OCI-LY7 (cell line): Measurements from ENCODE around the gene BACH2. TPM values are rescaled to one million over a fixed set of nuclear protein-coding genes. Genes with fewer than 3 reads are reported as not detected.

Experiments
- BruUV-seq: library from RNA; stranded (reverse); fragments of 400-500 nt; replicated peaks from 2 replicates; lab custom pipeline; 2021; lab: Mats Ljungman, UMichigan
- CTCF ChIA-PET: fragments of 300-600 bp; sonication (Branson Sonifier 250); formaldehyde crosslinking; loops from one replicate; lab custom pipeline; 2022; ENCODE audit warnings: antibody characterized with exemption; ENCODE audit not compliant: unreplicated experiment; lab: Charles Lee
- POLR2A ChIA-PET: fragments of 300-600 bp; sonication (Branson Sonifier 250); formaldehyde crosslinking; loops from one replicate; lab custom pipeline; 2022; ENCODE audit warnings: antibody characterized with exemption; lab: Charles Lee
- DNase-seq: peaks from one replicate; pipeline ENCODE4 v3.0.0-alpha.2; 2015; ENCODE audit warnings: low spot score
- H2AFZ ChIP-seq: fragments of 200-600 bp; sonication (generic), shearing (Covaris generic); 2 replicates; pipeline ENCODE4 v1.6.1; 2014; ENCODE audit warnings: mild to moderate bottlenecking, antibody characterized with exemption, low read length, moderate library complexity
- H3K27ac ChIP-seq: fragments of 200-600 bp; sonication (generic); 2 replicates; pipeline ENCODE4 v1.5.1; 2014; ENCODE audit warnings: mixed run types, low read depth, mild to moderate bottlenecking, moderate library complexity, low read length, inconsistent platforms; ENCODE audit not compliant: poor library complexity, severe bottlenecking
- H3K36me3 ChIP-seq: fragments of 200-600 bp; sonication (generic); 2 replicates; pipeline ENCODE4 v1.6.1; 2014; ENCODE audit warnings: mild to moderate bottlenecking, antibody characterized with exemption, low read length, moderate library complexity, mixed read lengths; ENCODE audit not compliant: insufficient read depth
- H3K4me1 ChIP-seq: fragments of 200-600 bp; sonication (generic); 2 replicates; pipeline ENCODE4 v1.5.1; 2014; ENCODE audit warnings: mild to moderate bottlenecking, low read length; ENCODE audit not compliant: insufficient read depth, poor library complexity, severe bottlenecking
- H3K4me2 ChIP-seq: fragments of 200-600 bp; sonication (generic); 2 replicates; pipeline ENCODE4 v1.6.1; 2014; ENCODE audit warnings: mild to moderate bottlenecking, low read length
- H3K4me3 ChIP-seq: fragments of 200-600 bp; sonication (generic); 2 replicates; pipeline ENCODE4 v1.5.1; 2014; ENCODE audit warnings: mild to moderate bottlenecking, low read depth, low read length; ENCODE audit not compliant: poor library complexity, severe bottlenecking
- H3K79me2 ChIP-seq: fragments of 200-600 bp; sonication (generic); 2 replicates; pipeline ENCODE4 v1.6.1; 2016; ENCODE audit warnings: low read depth, mild to moderate bottlenecking, low read length, moderate library complexity, mixed read lengths; ENCODE audit not compliant: insufficient read depth
- H3K9me2 ChIP-seq: fragments of 200-600 bp; sonication (generic); 2 replicates; pipeline ENCODE4 v1.6.1; 2016; ENCODE audit warnings: mild to moderate bottlenecking, low read length, mixed read lengths; ENCODE audit not compliant: insufficient read depth
- H3K9me3 ChIP-seq: fragments of 200-600 bp; sonication (generic); 2 replicates; pipeline ENCODE4 v1.6.1; 2014; ENCODE audit warnings: mild to moderate bottlenecking, mixed run types, low read length, mixed read lengths
- H4K20me1 ChIP-seq: fragments of 200-600 bp; sonication (generic); 2 replicates; pipeline ENCODE4 v1.6.1; 2014; ENCODE audit warnings: mild to moderate bottlenecking, antibody characterized with exemption, low read length, moderate library complexity, mixed read lengths; ENCODE audit not compliant: insufficient read depth
- EZH2phosphoT487 ChIP-seq: fragments of 200-600 bp; sonication (generic); IDR thresholded peaks from 2 replicates; pipeline ENCODE4 v1.6.1; 2018; ENCODE audit warnings: low read depth, borderline replicate concordance, mild to moderate bottlenecking, mixed run types, antibody characterized with exemption, low read length, moderate library complexity, mixed read lengths
- intact Hi-C: fragments of 100-400 bp; cut with micrococcal nuclease; formaldehyde crosslinking; loops from one replicate; pipeline ENCODE4 v1.10.0; 2022; ENCODE audit not compliant: unreplicated experiment
- total RNA-seq, 2 experiments: library from RNA; depleted of rRNA in 1 of 2; stranded (reverse); fragments of >200 nt in 1 of 2; shearing (Covaris generic) in 1 of 2; gene quantifications; 2 replicates each; pipeline ENCODE4 v1.2.3, GENCODE V29; 2014 to 2022
- TF ChIP-seq, protein P1 (sequence below): fragments of 200-600 bp; sonication (generic); conservative IDR thresholded peaks from 2 replicates; pipeline ENCODE4 v1.5.1; 2014; ENCODE audit warnings: mild to moderate bottlenecking, antibody characterized with exemption, low read length, moderate library complexity, mixed read lengths

The BACH2 gene
- total RNA-seq, 2 experiments from 2014 or later: 92.0 to 163 TPM

DNA sequence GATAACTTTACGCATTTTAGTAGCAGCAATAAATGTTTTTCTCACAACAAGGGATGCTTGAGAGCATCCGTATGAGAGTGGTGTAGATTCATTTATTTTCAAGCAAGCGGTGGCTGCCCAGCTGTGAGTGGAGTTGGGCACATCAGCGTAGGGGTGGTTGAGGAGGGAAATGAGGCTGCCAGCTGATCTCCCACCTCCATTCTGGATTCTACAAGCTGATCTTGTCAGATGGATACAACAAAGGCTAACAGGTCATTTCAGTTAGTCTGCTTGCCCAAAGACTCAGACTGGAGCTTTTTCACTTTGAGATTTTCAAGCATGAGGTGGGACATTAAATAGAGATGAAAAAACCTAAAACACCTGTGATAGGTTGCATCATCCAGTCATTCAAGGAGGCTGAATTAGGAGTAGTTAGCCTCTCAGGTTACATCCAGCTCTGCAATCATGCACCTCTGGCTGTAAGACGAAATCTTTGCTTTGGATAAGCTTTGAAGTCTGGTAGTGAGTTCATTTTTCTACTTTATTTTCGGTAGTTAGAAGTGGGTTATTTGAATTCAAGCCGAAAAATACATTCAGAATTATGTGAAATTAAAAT lies 1.9 kb upstream of the BACH2 start:
- peaks cover 23% of the 10 kb centered on the region for H3K36me3 ChIP-seq
- intact Hi-C loops: loop anchor here (1.0 to 10.0 kb wide), 5 partner anchors 77 to 946 kb away; partner anchors contain the start of genes CASP8AP2, LYRM2, MAP3K7 and UBE2J1
- POLR2A ChIA-PET: interaction anchor here (0.9 to 7.0 kb wide), 23 partner anchors 9 to 469 kb away, joined by 3 to 71 read pairs (median 5); partner anchors contain the start of gene CASP8AP2
- H3K27ac ChIP-seq: peak overlapping the region; percentile 82
- peaks cover 64% of the 10 kb centered on the region for H3K4me1 ChIP-seq
- H3K79me2 ChIP-seq: peaks cover 25% of the 10 kb centered on the region
- no peaks in the 10 kb centered on the region for H3K9me2 ChIP-seq
- H3K4me2 ChIP-seq: peak overlapping the region; percentile 96
- peak overlapping the region; percentile 92 for H3K4me3 ChIP-seq
- TF ChIP-seq EZH2phosphoT487: no peak
- TF ChIP-seq, protein P1, sequence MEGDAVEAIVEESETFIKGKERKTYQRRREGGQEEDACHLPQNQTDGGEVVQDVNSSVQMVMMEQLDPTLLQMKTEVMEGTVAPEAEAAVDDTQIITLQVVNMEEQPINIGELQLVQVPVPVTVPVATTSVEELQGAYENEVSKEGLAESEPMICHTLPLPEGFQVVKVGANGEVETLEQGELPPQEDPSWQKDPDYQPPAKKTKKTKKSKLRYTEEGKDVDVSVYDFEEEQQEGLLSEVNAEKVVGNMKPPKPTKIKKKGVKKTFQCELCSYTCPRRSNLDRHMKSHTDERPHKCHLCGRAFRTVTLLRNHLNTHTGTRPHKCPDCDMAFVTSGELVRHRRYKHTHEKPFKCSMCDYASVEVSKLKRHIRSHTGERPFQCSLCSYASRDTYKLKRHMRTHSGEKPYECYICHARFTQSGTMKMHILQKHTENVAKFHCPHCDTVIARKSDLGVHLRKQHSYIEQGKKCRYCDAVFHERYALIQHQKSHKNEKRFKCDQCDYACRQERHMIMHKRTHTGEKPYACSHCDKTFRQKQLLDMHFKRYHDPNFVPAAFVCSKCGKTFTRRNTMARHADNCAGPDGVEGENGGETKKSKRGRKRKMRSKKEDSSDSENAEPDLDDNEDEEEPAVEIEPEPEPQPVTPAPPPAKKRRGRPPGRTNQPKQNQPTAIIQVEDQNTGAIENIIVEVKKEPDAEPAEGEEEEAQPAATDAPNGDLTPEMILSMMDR: no peak
- CTCF ChIA-PET: interaction anchor here (1.5 kb wide), 1 partner anchor 95 kb away, joined by 10 read pairs; no protein-coding TSS in a partner anchor
- no peaks in the 10 kb centered on the region for H3K9me3 ChIP-seq
- no TSS peak for BruUV-seq
- peak; percentile 86 for DNase-seq
- peak overlapping the region; percentile 55; the same call in 1 of the 2 replicates for H2AFZ ChIP-seq
- no peaks in the 10 kb centered on the region for H4K20me1 ChIP-seq

- ChIA-PET CTCF (interaction anchor here (0.6 to 1.5 kb wide), 4 partner anchors 16 to 95 kb away, joined by 3 to 10 read pairs (median 3); no protein-coding TSS in a partner anchor), POLR2A (interaction anchor here (0.6 to 7.0 kb wide), 27 partner anchors 8 to 469 kb away, joined by 3 to 71 read pairs (median 4); partner anchors contain the start of gene CASP8AP2)
- H3K36me3 ChIP-seq: peaks cover 29% of the 10 kb centered on the region
- H2AFZ ChIP-seq: peak overlapping the region; percentile 55; the same call in 1 of the 2 replicates
- no TSS peak for BruUV-seq
- peaks cover 64% of the 10 kb centered on the region for H3K4me1 ChIP-seq
- peaks cover 31% of the 10 kb centered on the region for H3K79me2 ChIP-seq
- TF ChIP-seq EZH2phosphoT487: no peak
- TF ChIP-seq, protein P1: peak; percentile 40; the same call in 1 of the 2 replicates
- H3K27ac ChIP-seq: peak overlapping the region; percentile 82
- no peaks in the 10 kb centered on the region for H3K9me2 ChIP-seq
- H4K20me1 ChIP-seq: no peaks in the 10 kb centered on the region
- H3K9me3 ChIP-seq: no peaks in the 10 kb centered on the region
- DNase-seq: peak; percentile 58
- H3K4me2 ChIP-seq: peak overlapping the region; percentile 96
- peak overlapping the region; percentile 92 for H3K4me3 ChIP-seq
- intact Hi-C loops: loop anchor here (1.0 to 10.0 kb wide), 7 partner anchors 17 to 946 kb away; partner anchors contain the start of genes CASP8AP2, LYRM2, MAP3K7 and UBE2J1
Observed at GRCh38 chr6:90297867-90298381, 1.3 kb upstream of the BACH2 start.
